AG04449 (cell line): Measurements from ENCODE around the gene PHLDB1.

Experiments used
- CTCF ChIA-PET: fragments of 350-600 bp; formaldehyde crosslinking; extraction: SDS; loops from one replicate; lab custom pipeline; 2021; ENCODE audit warnings: antibody characterized with exemption; lab: Yijun Ruan, JAX
- POLR2A ChIA-PET: fragments of 400-600, 350-600 bp; formaldehyde crosslinking; extraction: SDS; loops from one replicate; lab custom pipeline; 2020; ENCODE audit warnings: antibody characterized with exemption, inconsistent platforms; lab: Yijun Ruan, JAX
- DNase-seq: peaks from one replicate; pipeline ENCODE4 v3.0.0-alpha.2; 2010; ENCODE audit warnings: low read depth, low spot score
- H3K4me3 ChIP-seq: 2 replicates; pipeline ENCODE4 v1.5.1; 2011; ENCODE audit warnings: low read depth, mild to moderate bottlenecking, control low read depth, low read length
- CTCF ChIP-seq: IDR thresholded peaks from one replicate; pipeline ENCODE4 v1.5.1; 2011; ENCODE audit warnings: mild to moderate bottlenecking, moderate library complexity, low read length, control low read depth, inconsistent platforms; ENCODE audit not compliant: insufficient read depth; ENCODE audit errors: missing control alignments

PHLDB1 gene

GRCh38 chr11:118625036-118625690, 17.7 kb downstream of the PHLDB1 start:
- CTCF ChIA-PET, result interaction anchor here (1.1 to 12.0 kb wide), 3 partner anchors 15 to 65 kb away, joined by 3 to 138 read pairs (median 8); partner anchors contain the start of gene PHLDB1
- DNase-seq, result no peak
- TF ChIP-seq CTCF, result no peak
- H3K4me3 ChIP-seq, result no peak overlapping the region
- POLR2A ChIA-PET, result no interaction called here

- no peak for DNase-seq
- no peak for TF ChIP-seq CTCF
- ChIA-PET CTCF (interaction anchor here (1.1 to 12.0 kb wide), 4 partner anchors 11 to 34 kb away, joined by 3 to 138 read pairs (median 6); partner anchors contain the start of gene PHLDB1), POLR2A (interaction anchor here (0.7 to 0.9 kb wide), 2 partner anchors 9 to 53 kb away, joined by 3 read pairs; no protein-coding TSS in a partner anchor)
- no peak overlapping the region for H3K4me3 ChIP-seq
Measured at GRCh38 chr11:118625976-118626375, 18.6 kb downstream of the PHLDB1 start.

- no peak for DNase-seq
- POLR2A ChIA-PET, result interaction anchor here (1.1 kb wide), 1 partner anchor 9 kb away, joined by 4 read pairs; no protein-coding TSS in a partner anchor
- TF ChIP-seq CTCF, result no peak
- no peak overlapping the region for H3K4me3 ChIP-seq
- CTCF ChIA-PET, result interaction anchor here (0.9 to 12.0 kb wide), 4 partner anchors 9 to 32 kb away, joined by 3 to 138 read pairs (median 6); partner anchors contain the start of gene PHLDB1
Measured at GRCh38 chr11:118627566-118627965, 20.2 kb downstream of the PHLDB1 start.

DNA sequence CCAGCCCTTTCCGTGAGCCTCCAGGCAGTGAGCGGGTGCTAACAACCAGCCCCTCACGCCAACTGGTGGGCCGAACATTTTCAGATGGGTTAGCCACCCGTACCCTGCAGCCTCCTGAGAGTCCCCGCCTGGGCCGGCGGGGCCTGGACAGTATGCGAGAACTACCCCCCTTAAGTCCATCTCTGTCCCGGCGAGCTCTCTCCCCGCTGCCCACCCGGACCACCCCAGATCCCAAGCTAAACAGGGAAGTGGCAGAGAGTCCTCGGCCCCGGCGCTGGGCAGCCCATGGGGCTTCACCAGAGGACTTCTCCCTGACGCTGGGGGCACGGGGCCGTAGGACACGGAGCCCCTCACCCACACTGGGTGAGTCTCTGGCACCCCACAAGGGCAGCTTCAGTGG, 20.6 kb downstream of the PHLDB1 start:
- POLR2A ChIA-PET, result interaction anchor here (1.1 kb wide), 1 partner anchor 9 kb away, joined by 4 read pairs; no protein-coding TSS in a partner anchor

GRCh38 chr11:118628432-118628831, 21.0 kb downstream of the PHLDB1 start:
- POLR2A ChIA-PET, result interaction anchor here (1.1 kb wide), 1 partner anchor 10 kb away, joined by 4 read pairs; no protein-coding TSS in a partner anchor

More for the DNA sequence above, 20.6 kb downstream of the PHLDB1 start:
- DNase-seq, result no peak
- no peak for TF ChIP-seq CTCF
- H3K4me3 ChIP-seq, result no peak overlapping the region
- CTCF ChIA-PET, result interaction anchor here (0.9 to 12.0 kb wide), 4 partner anchors 18 to 329 kb away, joined by 3 to 138 read pairs (median 4); partner anchors contain the start of gene PHLDB1

More at GRCh38 chr11:118628432-118628831, 21.0 kb downstream of the PHLDB1 start:
- TF ChIP-seq CTCF, result no peak
- no peak overlapping the region for H3K4me3 ChIP-seq
- DNase-seq, result no peak
- CTCF ChIA-PET, result interaction anchor here (1.0 to 12.0 kb wide), 3 partner anchors 18 to 329 kb away, joined by 3 to 138 read pairs (median 4); partner anchors contain the start of gene PHLDB1
